NCI-H2107 (cell line): Measurements from ENCODE around the gene STK33.

Experiments used
- DNase-seq: peaks from one replicate; lab custom pipeline; 2025; lab: John Stamatoyannopoulos, UW

Gene STK33

DNA sequence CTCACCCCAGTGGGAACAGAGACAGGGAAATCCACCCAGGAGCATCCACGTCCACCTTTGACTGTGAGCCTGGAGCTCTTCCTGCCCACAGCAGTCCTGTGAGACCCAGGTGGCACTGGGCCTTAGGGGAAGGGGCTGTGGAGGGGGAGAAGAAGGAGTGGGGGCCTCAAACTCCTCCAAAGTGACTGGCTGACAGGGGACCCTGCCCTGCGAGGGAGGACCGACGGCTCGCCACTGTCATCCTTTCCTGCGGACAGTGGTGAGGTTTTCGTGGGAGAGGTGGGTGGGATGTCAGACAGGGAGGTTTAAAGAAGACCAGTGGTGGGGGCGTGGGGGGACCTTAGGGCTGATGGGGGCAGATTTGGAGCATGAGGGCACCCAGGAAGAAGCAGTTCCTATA is 237.8 kb downstream of the STK33 start:
- DNase-seq = no peak

DNA sequence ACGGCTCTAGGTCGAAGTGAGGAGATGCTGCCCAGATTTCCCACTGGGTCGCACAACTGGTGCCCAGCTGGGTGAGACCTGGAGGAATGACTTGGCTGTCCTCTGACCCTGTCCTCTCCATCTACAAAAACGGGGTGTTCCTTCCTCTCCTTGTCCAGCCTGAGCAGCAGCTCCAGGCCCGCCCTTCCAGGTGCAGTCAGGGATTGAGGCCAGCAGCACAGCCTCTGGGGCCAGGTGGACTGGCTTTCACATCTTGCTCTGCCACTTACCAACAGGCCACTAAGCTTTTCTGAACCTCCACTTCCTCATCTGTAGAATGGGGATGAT is 238.6 kb downstream of the STK33 start:
- no peak for DNase-seq

DNA sequence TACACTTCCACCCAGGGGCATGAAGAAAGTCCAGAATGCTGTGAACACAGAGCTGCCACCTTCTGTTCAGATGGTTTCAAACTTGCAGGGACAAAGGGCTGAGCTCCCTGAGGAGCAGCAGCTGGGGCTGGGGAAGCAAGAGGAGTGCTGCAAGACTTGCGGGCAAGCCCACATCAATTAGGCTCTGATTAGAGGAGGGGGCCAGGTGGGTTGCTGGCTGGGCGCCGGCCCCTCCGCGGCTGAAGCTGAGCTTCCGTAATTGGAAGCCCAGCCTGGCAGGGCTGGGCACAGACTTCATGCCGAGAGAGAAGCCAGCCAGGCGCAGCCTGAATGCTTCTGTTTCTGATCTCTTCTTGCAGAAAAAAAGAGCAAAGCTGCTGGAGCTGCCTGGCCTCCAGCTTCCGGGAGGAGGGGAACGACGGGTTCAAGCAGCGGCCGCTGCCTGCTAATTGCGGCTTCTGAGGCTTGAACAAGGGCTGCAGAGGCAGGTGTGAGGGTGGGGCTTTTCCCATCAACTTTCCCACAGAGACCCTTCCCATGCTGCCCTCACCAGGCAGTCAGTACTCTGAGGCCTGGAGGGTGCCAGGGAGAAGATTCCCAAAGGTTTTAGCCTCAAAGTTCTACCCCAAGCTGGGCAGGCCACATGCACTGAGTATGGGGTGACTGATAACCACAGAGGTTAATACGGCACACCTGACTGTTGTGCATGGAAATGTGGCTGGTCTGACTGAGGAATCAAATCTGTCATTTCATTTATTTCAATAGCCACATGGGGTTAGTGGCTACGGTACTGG is 239.2 kb downstream of the STK33 start:
- DNase-seq = peak; percentile 74

DNA sequence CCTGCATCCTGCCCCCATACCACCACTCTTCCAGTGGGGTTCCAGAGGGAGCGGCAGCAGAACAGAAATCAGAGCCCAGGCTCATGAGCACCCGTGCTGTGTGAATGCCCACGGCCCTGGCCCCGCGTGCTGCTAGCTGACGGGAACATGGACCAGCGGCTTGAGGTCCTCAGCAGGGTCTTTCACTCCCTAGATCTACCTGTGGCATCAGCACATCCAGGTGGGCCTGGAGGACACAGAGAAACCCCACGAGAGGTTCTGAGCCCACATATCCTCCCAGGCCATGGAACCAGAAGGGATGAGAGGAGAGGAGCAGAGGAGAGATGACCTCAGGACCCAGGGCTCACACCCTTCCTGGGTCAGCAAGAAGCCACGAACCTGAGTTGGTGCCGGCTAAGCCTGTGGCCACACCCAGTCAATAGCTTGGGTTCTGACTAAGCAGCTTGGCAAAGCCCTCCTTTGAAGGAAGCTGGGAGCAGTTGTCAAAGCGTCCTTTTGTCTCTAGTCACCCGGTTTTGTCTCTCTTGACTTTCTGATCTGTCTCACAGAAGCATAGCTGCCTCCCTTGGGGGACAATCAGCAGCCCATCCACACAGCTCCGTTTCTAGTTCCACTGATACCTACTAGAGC is 241.0 kb downstream of the STK33 start:
- DNase-seq = no peak

DNA sequence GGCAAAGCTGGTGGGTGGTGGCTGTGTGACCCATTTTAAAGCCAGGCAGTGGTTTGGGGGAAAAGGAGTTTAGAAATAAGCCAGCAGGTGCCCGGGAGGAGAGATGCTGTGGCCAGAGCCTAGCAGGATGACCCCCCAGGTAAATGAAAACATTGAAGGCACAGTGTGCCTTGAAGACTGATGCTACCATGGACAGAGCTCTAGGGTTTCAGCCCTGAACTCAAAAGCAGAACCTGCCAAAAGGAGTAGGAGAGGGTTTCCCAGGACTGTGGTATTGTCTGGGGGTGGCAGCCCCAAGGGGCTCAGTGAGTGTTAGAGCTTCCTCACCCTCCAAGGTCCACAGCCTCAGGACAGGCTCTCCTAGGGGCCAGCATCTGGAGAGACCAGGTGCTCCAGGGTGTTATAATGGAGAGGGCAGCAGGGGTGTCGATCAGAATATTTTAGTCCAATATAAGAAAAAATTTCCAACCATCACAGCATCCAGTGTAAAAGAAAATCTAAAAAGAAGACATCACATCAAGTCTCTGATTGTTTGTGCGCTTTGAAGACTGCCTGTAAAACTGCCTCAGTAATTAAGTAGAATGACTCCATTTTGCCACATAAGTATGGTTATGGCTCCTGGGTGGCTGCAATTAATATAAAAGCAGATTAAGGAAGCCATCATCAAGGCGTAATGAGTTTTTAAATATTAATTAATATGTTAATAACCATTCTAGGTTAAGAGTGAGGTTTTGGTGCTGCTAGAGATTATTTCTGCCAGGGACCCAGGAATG is 241.7 kb downstream of the STK33 start:
- no peak for DNase-seq

DNA sequence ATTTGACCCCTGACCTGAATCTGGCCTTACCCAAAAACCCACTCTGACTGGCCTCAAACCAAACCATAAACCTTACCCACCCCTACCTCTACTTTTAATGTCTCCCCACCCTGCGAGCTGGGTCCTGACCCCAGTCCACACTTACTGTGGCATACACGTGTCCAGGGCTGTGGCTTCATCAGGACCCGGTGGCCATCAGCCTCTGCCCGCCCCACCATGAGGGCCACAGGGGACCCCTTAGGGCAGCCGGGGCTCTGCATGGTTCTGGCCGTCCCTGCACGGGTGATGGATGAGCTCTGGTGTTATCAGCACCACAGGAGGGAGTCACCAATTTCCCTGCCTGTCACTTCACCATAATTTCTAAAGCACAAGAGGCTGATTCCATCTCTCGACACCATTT is 242.8 kb downstream of the STK33 start:
- no peak for DNase-seq

DNA sequence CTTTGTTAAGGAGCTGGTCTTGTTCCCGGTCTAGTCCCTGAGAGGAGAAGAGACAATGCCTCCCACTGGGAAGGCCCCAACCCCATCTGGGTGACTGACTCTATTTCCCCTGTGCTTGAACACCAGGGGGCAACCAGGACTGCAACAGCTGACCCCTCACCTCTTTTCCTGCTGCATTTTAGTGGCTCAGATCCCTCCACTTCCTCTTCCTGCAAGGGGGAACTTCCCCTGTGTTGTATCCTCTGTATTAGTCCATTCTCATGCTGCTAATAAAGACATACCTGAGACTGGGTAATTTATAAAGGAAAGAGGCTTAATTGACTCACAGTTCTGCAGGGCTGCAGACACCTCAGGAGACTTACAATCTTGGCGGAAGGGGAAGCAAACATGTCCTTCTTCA is 246.1 kb downstream of the STK33 start:
- no peak for DNase-seq

DNA sequence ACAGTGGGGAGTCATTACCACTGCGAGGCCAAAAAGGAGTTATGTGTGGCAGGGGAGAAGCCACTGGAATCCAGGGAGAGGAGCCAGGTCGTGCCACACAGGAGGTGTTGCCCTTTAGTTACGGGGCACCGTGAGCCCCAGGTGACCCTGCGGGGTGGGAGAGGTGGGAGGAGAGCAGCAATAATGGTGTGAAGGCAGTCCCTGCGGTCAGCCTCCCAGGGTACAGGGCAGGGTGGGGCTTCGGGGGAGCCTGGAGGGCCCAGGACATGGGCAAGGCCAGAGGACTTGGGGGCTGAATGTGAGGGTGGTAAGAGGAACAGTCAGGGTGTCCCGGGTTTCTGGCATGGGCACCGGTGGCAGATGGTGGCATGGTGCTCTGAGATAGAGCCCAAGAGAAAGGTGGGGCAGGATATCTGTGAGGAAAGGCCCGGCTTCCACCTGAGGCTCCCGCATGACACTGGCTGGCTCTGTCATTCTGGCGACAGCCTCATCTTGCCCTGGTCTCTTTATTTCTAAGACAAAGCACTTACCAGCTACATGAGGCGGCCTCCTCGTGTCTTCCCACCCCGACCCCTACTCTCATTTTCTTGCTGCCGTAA is 247.8 kb downstream of the STK33 start:
- DNase-seq = no peak

DNA sequence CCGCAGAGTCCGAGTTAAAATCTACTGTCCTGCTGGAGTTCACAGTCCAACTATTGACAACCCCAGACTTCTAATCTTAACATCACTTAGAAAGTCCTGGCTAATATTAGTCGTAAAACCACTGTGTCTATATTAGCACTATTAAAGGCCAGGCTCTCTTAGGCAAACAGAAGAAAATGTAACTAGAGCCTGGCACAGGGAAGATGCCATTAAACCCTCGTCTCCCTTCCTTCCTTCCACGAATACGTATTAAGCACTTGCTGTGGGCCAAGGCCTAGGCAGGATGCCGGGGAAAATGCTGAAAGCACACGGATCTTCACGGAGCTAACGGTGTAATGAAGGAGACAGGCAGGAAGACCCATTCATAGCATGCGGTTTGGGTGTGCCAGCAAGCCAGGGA is 248.8 kb downstream of the STK33 start:
- DNase-seq = no peak

DNA sequence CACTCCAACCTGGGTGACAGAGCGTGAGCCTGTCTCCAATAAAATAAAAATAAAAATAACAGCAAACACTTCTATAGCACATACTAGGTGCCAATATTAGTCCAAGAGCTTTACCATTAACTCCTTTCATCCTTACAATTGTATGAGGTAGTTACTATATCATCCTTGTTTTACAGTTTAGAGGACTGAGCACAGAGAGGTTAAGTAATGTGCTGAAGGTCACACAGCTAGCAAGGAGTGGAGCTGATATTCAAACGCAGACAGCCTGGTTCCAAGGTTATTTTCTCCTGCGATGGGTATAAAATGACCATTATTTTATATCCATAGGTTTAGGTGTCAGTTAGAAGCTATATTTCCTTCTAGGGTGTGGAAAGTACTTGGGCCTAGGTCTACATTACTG is 249.7 kb downstream of the STK33 start:
- no peak for DNase-seq

DNA sequence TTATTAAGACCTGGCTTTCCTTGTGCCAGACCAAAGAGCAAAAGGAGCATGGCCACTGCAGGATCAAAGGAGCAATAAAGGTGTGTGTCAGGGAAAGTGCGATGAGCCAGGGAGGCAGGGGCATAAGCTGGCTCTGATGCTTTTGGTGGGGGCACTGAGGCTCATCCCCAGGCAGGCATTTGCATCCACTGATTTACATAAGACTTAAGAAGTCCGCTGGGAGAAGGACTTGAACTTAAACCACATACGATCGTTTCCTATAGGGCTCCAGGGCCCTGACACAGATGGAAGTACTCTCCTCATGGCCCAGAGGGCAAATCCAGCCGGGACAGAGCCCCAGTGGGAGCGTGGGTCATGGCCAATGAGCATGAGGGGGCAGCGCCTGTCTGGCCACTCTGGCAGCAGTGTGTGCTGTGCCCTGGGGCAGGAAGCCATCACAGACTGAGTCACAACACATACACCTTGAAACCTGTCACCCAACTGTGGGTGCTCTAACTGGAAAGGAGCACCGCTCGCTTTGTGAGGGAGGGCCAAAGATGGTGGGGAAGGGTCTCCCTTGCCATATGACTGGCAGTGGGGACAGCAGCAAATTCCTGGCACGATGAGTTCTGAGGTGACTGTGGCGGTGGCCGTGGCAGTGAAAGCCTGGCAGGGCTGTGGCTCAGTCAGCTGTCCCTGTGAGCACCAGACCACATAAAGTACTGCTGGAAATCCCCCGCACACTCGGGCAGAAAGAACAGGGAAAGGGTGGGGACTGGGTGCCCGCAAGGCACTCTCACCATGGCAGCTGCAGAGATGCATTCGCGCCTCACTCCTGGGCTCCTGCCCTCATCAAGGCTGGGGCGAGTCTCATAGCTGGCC is 251.0 kb downstream of the STK33 start:
- no peak for DNase-seq

DNA sequence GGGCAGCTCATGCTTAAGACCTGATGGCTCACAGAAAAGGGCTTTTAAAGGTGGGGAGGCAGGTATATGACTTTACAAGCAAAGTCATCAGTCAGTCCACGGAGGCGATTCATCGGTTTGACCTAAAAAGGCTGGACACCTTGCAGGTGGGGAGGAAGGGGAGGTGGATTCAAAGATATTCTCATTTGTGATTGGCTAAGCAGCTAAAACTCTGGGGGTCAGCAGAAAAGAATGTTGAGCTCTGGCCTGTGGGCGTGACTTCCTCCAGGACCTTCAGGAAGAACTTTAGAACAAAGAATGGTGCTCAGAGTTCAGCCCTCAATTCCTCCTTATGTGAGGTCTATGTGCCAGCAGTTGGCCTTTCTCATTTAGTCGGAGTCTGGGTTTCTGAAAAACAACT is 252.0 kb downstream of the STK33 start:
- no peak for DNase-seq
